ENCODE measurements around the gene TBC1D7. TPM values are rescaled to one million over a fixed set of nuclear protein-coding genes. Genes with fewer than 3 reads are reported as not detected.

TBC1D7 gene
- total and polyA plus RNA-seq, 2 donors (not counting 1 experiment from before 2014, with no cell fraction given) = 21.5 to 22.3 TPM

DNA sequence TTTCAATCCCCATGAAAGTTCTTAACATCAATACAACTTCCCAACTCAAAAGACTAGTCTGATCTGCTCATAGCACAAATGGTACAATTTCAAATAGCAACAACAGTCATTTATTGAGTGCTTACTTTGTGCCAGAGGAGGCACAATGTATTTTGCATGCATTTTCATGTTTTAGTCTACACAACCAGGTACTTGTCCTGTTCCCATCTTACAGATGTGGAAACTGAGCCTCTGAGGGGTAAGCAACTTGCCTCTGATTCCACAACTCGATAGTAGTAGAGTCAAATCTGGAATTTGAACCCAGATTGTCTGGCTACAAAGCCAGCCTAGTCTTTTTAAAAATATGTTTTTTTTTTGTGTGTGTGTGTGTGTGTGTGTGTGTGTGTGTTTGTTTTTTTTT, 45.6 kb upstream of the TBC1D7 start:
- Histone ChIP-seq H2AFZ (ENCODE audit: insufficient read depth, low read depth, low read length, poor library complexity, severe bottlenecking) (no peak overlapping the region), H3K4me2 (replicated peaks; ENCODE audit: low read depth, low read length, poor library complexity, severe bottlenecking) (no peak overlapping the region), H3K4me1 (ENCODE audit: control insufficient read depth in 2 of 2, insufficient read depth in 2 of 2, low read length in 2 of 2) (peaks cover 21 to 35% of the 10 kb centered on the region in 2 donors), H3K36me3 (replicated peaks in 1 of 2; ENCODE audit: control extremely low read depth in 1 of 2, control insufficient read depth in 1 of 2, extremely low read depth in 1 of 2, insufficient read depth in 2 of 2, low read length in 1 of 2) (peaks cover 0 to 2% of the 10 kb centered on the region in 2 experiments), H3K9me3 (ENCODE audit: control extremely low read depth in 1 of 3, control insufficient read depth in 2 of 3, insufficient read depth in 1 of 3, low read length in 2 of 3) (no peaks in the 10 kb centered on the region), H3K27me3 (replicated peaks in 1 of 4; ENCODE audit: control extremely low read depth in 1 of 4, control insufficient read depth in 3 of 4, insufficient read depth in 4 of 4, low read length in 3 of 4) (no peaks in the 10 kb centered on the region), H3K9ac (ENCODE audit: low read length) (no peak overlapping the region), H3K27ac (ENCODE audit: low read length in 2 of 2) (no peak overlapping the region), H3K4me3 (ENCODE audit: control extremely low read depth in 1 of 5, extremely low read depth in 1 of 5, insufficient read depth in 1 of 5, low read depth in 2 of 5, low read length in 4 of 5) (no peak overlapping the region), H4K20me1 (ENCODE audit: control insufficient read depth, insufficient read depth, low read length, poor library complexity, severe bottlenecking) (no peaks in the 10 kb centered on the region), H3K79me2 (ENCODE audit: control insufficient read depth, insufficient read depth, low read length) (peaks cover 23% of the 10 kb centered on the region)
- H3K4me3 Mint-ChIP-seq = no peak overlapping the region
- H3K9me3 Mint-ChIP-seq (ENCODE audit: insufficient read depth) = no peaks in the 10 kb centered on the region
- intact Hi-C loops (cut with micrococcal nuclease) = no loop called here
- 78% methylated on average over 1 of the region's 1 CpG for WGBS (ENCODE audit: insufficient coverage)
- DNase-seq = no peak
- no peak for ATAC-seq (ENCODE audit: low read depth)
- TF ChIP-seq, protein P1, sequence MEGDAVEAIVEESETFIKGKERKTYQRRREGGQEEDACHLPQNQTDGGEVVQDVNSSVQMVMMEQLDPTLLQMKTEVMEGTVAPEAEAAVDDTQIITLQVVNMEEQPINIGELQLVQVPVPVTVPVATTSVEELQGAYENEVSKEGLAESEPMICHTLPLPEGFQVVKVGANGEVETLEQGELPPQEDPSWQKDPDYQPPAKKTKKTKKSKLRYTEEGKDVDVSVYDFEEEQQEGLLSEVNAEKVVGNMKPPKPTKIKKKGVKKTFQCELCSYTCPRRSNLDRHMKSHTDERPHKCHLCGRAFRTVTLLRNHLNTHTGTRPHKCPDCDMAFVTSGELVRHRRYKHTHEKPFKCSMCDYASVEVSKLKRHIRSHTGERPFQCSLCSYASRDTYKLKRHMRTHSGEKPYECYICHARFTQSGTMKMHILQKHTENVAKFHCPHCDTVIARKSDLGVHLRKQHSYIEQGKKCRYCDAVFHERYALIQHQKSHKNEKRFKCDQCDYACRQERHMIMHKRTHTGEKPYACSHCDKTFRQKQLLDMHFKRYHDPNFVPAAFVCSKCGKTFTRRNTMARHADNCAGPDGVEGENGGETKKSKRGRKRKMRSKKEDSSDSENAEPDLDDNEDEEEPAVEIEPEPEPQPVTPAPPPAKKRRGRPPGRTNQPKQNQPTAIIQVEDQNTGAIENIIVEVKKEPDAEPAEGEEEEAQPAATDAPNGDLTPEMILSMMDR (IDR thresholded peaks at IDR 0.05) = no peak
- peaks cover 52% of the 10 kb centered on the region for H3K4me1 Mint-ChIP-seq
- CTCF ChIA-PET = interaction anchor here (0.9 kb wide), 1 partner anchor 15 kb away, joined by 3 read pairs; no protein-coding TSS in a partner anchor
- POLR2A ChIA-PET = no interaction called here
- no peaks in the 10 kb centered on the region for H3K27me3 Mint-ChIP-seq
- H3K27ac Mint-ChIP-seq = no peak overlapping the region

DNA sequence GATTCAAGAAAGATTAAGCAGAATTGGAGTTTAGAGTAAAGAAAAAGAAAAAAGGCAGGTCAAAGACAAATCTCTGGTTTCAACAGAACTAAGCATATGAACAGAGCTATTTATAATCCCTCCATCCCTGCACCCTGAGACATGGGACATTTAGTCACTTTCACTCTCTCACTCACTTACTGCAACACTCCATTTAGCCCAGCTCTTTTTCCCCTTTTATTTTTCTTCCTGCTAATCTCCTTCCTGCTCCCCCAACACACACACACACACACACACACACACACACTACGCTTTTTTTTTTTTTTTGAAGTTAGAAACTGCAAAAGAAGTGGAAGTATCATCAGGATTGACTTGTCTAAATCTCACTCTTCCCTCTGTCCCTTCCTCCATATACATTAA, 45.1 kb upstream of the TBC1D7 start:
- H3K27ac ChIP-seq (ENCODE audit: low read length in 2 of 2) = no peak overlapping the region
- H3K9me3 ChIP-seq (ENCODE audit: control extremely low read depth in 1 of 3, control insufficient read depth in 2 of 3, insufficient read depth in 1 of 3, low read length in 2 of 3) = no peaks in the 10 kb centered on the region
- no peak overlapping the region for H3K4me2 ChIP-seq (replicated peaks; ENCODE audit: low read depth, low read length, poor library complexity, severe bottlenecking)
- H4K20me1 ChIP-seq (ENCODE audit: control insufficient read depth, insufficient read depth, low read length, poor library complexity, severe bottlenecking) = no peaks in the 10 kb centered on the region
- no peak for ATAC-seq (ENCODE audit: low read depth)
- H3K27me3 ChIP-seq (replicated peaks in 1 of 4; ENCODE audit: control extremely low read depth in 1 of 4, control insufficient read depth in 3 of 4, insufficient read depth in 4 of 4, low read length in 3 of 4) = no peaks in the 10 kb centered on the region
- ChIA-PET CTCF (interaction anchor here (0.6 to 0.9 kb wide), 2 partner anchors 14 to 153 kb away, joined by 3 read pairs; no protein-coding TSS in a partner anchor), POLR2A (no interaction called here)
- intact Hi-C loops (cut with micrococcal nuclease) = no loop called here
- H3K79me2 ChIP-seq (ENCODE audit: control insufficient read depth, insufficient read depth, low read length) = peaks cover 19% of the 10 kb centered on the region
- Mint-ChIP-seq H3K27ac (no peak overlapping the region), H3K4me3 (no peak overlapping the region), H3K27me3 (no peaks in the 10 kb centered on the region), H3K9me3 (ENCODE audit: insufficient read depth) (no peaks in the 10 kb centered on the region), H3K4me1 (peaks cover 52% of the 10 kb centered on the region)
- DNase-seq = no peak
- H2AFZ ChIP-seq (ENCODE audit: insufficient read depth, low read depth, low read length, poor library complexity, severe bottlenecking) = no peak overlapping the region
- no peak overlapping the region for H3K4me3 ChIP-seq (ENCODE audit: control extremely low read depth in 1 of 5, extremely low read depth in 1 of 5, insufficient read depth in 1 of 5, low read depth in 2 of 5, low read length in 4 of 5)
- peaks cover 0 to 2% of the 10 kb centered on the region in 2 experiments for H3K36me3 ChIP-seq (replicated peaks in 1 of 2; ENCODE audit: control extremely low read depth in 1 of 2, control insufficient read depth in 1 of 2, extremely low read depth in 1 of 2, insufficient read depth in 2 of 2, low read length in 1 of 2)
- no peak for TF ChIP-seq EZH2 (IDR thresholded peaks at IDR 0.05; ENCODE audit: borderline replicate concordance, insufficient read depth, low read depth, low read length, poor library complexity, severe bottlenecking)
- TF ChIP-seq, protein P1 (IDR thresholded peaks at IDR 0.05) = no peak
- H3K4me1 ChIP-seq (ENCODE audit: control insufficient read depth in 2 of 2, insufficient read depth in 2 of 2, low read length in 2 of 2) = peaks cover 20 to 34% of the 10 kb centered on the region in 2 donors
- 100% methylated on average over 1 of the region's 1 CpG for WGBS (ENCODE audit: insufficient coverage)
- H3K9ac ChIP-seq (ENCODE audit: low read length) = no peak overlapping the region

Measured in B cell (primary cell).